MCF 10A (cell line): ENCODE measurements around the gene ARHGEF11. TPM values are rescaled to one million over a fixed set of nuclear protein-coding genes. Genes with fewer than 3 reads are reported as not detected.
"Not testable (repeated sequence)": the region's sequence is repeated elsewhere in the genome, so short reads cannot be mapped to it uniquely, and the experiment has no call there.

Experiments used
- BruUV-seq: library from RNA; stranded (reverse); fragments of 400-500 nt; replicated peaks from 2 replicates; lab custom pipeline; 2021; lab: Mats Ljungman, UMichigan
- CTCF ChIA-PET: fragments of 300-600 bp; sonication (Branson Sonifier 250); formaldehyde crosslinking; extraction: SDS; loops from one replicate; lab custom pipeline; 2021; ENCODE audit warnings: antibody characterized with exemption, inconsistent platforms; lab: Yijun Ruan, JAX
- POLR2A ChIA-PET: fragments of 300-600, 350-650 bp; sonication (Branson Sonifier 250); formaldehyde crosslinking; extraction: SDS; loops from one replicate; lab custom pipeline; 2020; ENCODE audit warnings: antibody characterized with exemption, inconsistent platforms; lab: Yijun Ruan, JAX
- DNase-seq: peaks from one replicate; pipeline ENCODE4 v3.0.0-alpha.2; 2018; ENCODE audit not compliant: unreplicated experiment
- H3K27ac Mint-ChIP-seq: one replicate; pipeline ENCODE4 v1.8.0; 2022; ENCODE audit warnings: mild to moderate bottlenecking, low read depth, mixed read lengths; ENCODE audit not compliant: unreplicated experiment
- H3K27me3 Mint-ChIP-seq: one replicate; pipeline ENCODE4 v1.8.0; 2022; ENCODE audit warnings: mixed read lengths; ENCODE audit not compliant: insufficient read depth, unreplicated experiment
- H3K36me3 Mint-ChIP-seq: one replicate; pipeline ENCODE4 v1.8.0; 2022; ENCODE audit warnings: mild to moderate bottlenecking, moderate library complexity, mixed read lengths; ENCODE audit not compliant: insufficient read depth, unreplicated experiment
- H3K4me1 Mint-ChIP-seq: one replicate; pipeline ENCODE4 v1.8.0; 2022; ENCODE audit warnings: mixed read lengths; ENCODE audit not compliant: insufficient read depth, unreplicated experiment
- H3K4me3 Mint-ChIP-seq: one replicate; pipeline ENCODE4 v1.8.0; 2022; ENCODE audit warnings: mild to moderate bottlenecking, moderate library complexity, mixed read lengths; ENCODE audit not compliant: unreplicated experiment
- H3K9me3 Mint-ChIP-seq: one replicate; pipeline ENCODE4 v1.8.0; 2022; ENCODE audit warnings: mixed read lengths; ENCODE audit not compliant: unreplicated experiment
- intact Hi-C: fragments of 100-400 bp; cut with micrococcal nuclease; formaldehyde crosslinking; loops from 2 replicates; pipeline ENCODE4 v1.14.1; 2022
- total RNA-seq: library from RNA; stranded (reverse); gene quantifications from 2 replicates; pipeline ENCODE4 v1.2.3, GENCODE V29; 2022
- TF ChIP-seq, protein P1 (sequence below): fragments of 200-600 bp; IDR thresholded peaks from one replicate; pipeline ENCODE4 v1.8.0; 2022; ENCODE audit warnings: antibody characterized with exemption, mild to moderate bottlenecking; ENCODE audit not compliant: unreplicated experiment

Gene ARHGEF11
- total RNA-seq, 1 experiment from 2014 or later = 34.5 TPM

DNA sequence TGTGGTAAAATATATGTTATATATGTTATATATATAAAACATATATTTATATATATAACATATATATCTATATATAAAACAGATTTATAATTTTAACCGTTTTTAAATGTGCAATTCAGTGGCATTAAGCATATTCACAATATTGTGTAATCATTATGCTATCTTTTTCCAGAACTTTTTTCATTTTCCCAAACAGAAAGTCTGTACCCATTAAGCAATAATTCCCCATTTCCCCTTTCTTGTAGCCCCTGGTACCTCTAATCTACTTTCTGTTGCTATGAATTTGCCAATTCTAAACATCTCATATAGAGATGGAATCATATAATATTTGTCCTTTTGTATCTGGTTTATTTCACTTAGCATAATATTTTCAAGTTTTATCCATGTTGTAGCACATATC is 10.7 kb upstream of the ARHGEF11 start:
- Mint-ChIP-seq H3K9me3 (no peaks in the 10 kb centered on the region), H3K27ac (no peak overlapping the region), H3K36me3 (no peaks in the 10 kb centered on the region), H3K4me1 (no peaks in the 10 kb centered on the region), H3K4me3 (no peak overlapping the region), H3K27me3 (peaks cover 16% of the 10 kb centered on the region)
- TF ChIP-seq, protein P1, sequence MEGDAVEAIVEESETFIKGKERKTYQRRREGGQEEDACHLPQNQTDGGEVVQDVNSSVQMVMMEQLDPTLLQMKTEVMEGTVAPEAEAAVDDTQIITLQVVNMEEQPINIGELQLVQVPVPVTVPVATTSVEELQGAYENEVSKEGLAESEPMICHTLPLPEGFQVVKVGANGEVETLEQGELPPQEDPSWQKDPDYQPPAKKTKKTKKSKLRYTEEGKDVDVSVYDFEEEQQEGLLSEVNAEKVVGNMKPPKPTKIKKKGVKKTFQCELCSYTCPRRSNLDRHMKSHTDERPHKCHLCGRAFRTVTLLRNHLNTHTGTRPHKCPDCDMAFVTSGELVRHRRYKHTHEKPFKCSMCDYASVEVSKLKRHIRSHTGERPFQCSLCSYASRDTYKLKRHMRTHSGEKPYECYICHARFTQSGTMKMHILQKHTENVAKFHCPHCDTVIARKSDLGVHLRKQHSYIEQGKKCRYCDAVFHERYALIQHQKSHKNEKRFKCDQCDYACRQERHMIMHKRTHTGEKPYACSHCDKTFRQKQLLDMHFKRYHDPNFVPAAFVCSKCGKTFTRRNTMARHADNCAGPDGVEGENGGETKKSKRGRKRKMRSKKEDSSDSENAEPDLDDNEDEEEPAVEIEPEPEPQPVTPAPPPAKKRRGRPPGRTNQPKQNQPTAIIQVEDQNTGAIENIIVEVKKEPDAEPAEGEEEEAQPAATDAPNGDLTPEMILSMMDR = no peak
- BruUV-seq = no TSS peak
- DNase-seq = no peak
- intact Hi-C loops = no loop called here
- ChIA-PET POLR2A (interaction anchor here (0.6 kb wide), 1 partner anchor 25 kb away, joined by 3 read pairs; no protein-coding TSS in a partner anchor), CTCF (no interaction called here)

DNA sequence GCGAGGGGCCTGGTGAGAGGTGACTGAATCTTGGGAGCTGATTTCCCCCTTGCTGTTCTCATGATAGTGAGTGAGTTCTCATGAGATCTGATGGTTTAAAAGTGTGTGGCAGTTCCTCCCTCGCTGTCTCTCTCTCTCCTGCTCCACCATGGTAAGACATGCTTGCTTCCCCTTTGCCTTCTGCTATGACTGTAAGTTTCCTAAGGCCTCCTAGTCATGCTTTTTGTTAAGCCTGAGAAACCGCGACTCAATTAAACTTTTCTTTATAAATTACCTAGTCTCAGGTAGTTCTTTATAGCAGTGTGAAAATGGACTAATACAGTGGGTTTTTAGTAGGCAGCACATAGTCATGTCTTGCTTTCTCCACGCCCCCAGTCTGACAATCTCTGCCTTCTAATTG is 10.2 kb upstream of the ARHGEF11 start:
- H3K4me1 Mint-ChIP-seq, H3K4me3 Mint-ChIP-seq, H3K36me3 Mint-ChIP-seq, CTCF ChIA-PET, intact Hi-C loops, BruUV-seq, H3K9me3 Mint-ChIP-seq, H3K27ac Mint-ChIP-seq, DNase-seq, POLR2A ChIA-PET: not testable (repeated sequence)
- peaks cover 15% of the 10 kb centered on the region for H3K27me3 Mint-ChIP-seq

DNA sequence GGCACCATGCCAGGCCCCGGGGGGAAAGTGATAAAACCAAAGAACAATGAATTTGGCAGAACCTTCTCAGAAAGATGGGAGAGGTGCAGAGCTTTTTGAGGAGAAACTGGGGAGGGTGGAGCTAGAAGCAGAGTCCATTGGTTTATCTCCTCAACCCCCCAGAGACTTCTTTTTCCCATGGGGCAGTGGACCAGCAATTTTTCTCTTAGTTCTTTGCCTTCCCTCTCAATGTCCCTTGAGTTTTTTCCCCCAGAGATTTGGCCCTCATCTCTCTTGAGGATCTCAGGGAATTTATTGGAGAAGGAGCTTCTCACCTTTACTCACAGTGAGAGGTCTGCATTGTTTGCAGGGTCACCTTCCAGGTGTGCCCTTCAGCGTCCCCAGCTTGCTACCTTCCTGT is 5.3 kb upstream of the ARHGEF11 start:
- no TSS peak for BruUV-seq
- Mint-ChIP-seq H3K27ac (no peak overlapping the region), H3K4me3 (no peak overlapping the region), H3K27me3 (peaks cover 13% of the 10 kb centered on the region), H3K4me1 (no peaks in the 10 kb centered on the region), H3K9me3 (no peaks in the 10 kb centered on the region), H3K36me3 (no peaks in the 10 kb centered on the region)
- intact Hi-C loops = no loop called here
- CTCF ChIA-PET = interaction anchor here (0.5 to 2.2 kb wide), 4 partner anchors 15 to 106 kb away, joined by 3 to 8 read pairs (median 4); no protein-coding TSS in a partner anchor
- TF ChIP-seq, protein P1 = no peak
- POLR2A ChIA-PET = interaction anchor here (0.7 kb wide), 1 partner anchor 13 kb away, joined by 3 read pairs; no protein-coding TSS in a partner anchor
- DNase-seq = no peak

DNA sequence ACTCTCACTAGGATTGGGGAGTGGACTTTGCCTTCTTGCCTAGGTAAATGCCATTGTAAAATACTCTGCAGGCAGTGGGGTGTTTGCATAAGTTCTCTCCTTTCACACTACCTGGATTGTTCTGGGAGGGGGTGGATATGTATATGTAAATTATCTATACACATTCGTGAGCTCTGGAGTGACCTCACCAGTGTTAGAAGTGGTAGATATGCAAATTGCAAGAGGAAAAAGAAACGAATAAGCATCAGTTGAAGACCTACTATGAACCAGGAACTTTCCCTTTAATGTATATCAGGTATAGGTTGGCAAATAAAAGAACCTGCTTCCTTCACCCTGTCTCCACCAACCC is 1.5 kb upstream of the ARHGEF11 start:
- intact Hi-C loops = no loop called here
- BruUV-seq = no TSS peak
- POLR2A ChIA-PET = interaction anchor here (1.4 kb wide), 1 partner anchor 42 kb away, joined by 11 read pairs; no protein-coding TSS in a partner anchor
- no peak for DNase-seq
- CTCF ChIA-PET = interaction anchor here (0.6 to 1.9 kb wide), 5 partner anchors 49 to 1071 kb away, joined by 3 to 6 read pairs (median 4); no protein-coding TSS in a partner anchor
- Mint-ChIP-seq H3K4me1 (peaks cover 33% of the 10 kb centered on the region), H3K9me3 (no peaks in the 10 kb centered on the region), H3K4me3 (peak overlapping the region; percentile 95), H3K27ac (no peak overlapping the region), H3K36me3 (peaks cover 5% of the 10 kb centered on the region), H3K27me3 (peaks cover 13% of the 10 kb centered on the region)
- TF ChIP-seq, protein P1 = no peak
